ENCODE data around the gene PHF8. TPM values are rescaled to one million over a fixed set of nuclear protein-coding genes. Genes with fewer than 3 reads are reported as not detected.

PHF8 gene
- total and polyA plus RNA-seq, 9 of the 15 experiments (the other 6 are each of a cell fraction or from before 2014, with no cell fraction given) = 2.5 to 25.7 (median 12.1) TPM

GRCh38 chrX:54087661-54088060 lies 43.4 kb upstream of the PHF8 start (continued):
- TF ChIP-seq CBX2 (IDR thresholded peaks at IDR 0.05; ENCODE audit: insufficient read depth, low read length, poor library complexity, severe bottlenecking) = no peak
- TF ChIP-seq KLF13 (tag; IDR thresholded peaks at IDR 0.05; ENCODE audit: borderline replicate concordance, low read depth) = no peak

- POLR2A ChIA-PET = interaction anchor here (0.7 kb wide), 1 partner anchor 9 kb away, joined by 3 read pairs; no protein-coding TSS in a partner anchor
- 13% methylated on average over 4 of the region's 6 CpGs for WGBS (ENCODE audit: insufficient coverage, low coverage, missing lambda C conversion rate)
Observed at GRCh38 chrX:54085666-54086065, 41.4 kb upstream of the PHF8 start.

More at GRCh38 chrX:54085666-54086065, 41.4 kb upstream of the PHF8 start:
- ATAC-seq (no peak), FAIRE-seq (no peak), DNase-seq (ENCODE audit: extremely low read depth in 1 of 4, low spot score in 3 of 4) (no peak)
- Histone ChIP-seq H3K9me3 (replicated peaks; ENCODE audit: control insufficient read depth, insufficient read depth, low read depth, low read length) (no peaks in the 10 kb centered on the region), H2AFZ (ENCODE audit: low read depth, low read length) (no peak overlapping the region), H4K20me1 (replicated peaks; ENCODE audit: control insufficient read depth, insufficient read depth, low read length) (no peaks in the 10 kb centered on the region), H3K4me2 (ENCODE audit: insufficient read depth, low read length) (no peak overlapping the region), H3K9me1 (ENCODE audit: control insufficient read depth, insufficient read depth, low read length) (no peaks in the 10 kb centered on the region), H3K27ac (ENCODE audit: extremely low read depth, low read depth, low read length) (no peak overlapping the region), H3K79me2 (ENCODE audit: control insufficient read depth, insufficient read depth, low read length) (no peaks in the 10 kb centered on the region), H3K36me3 (ENCODE audit: control insufficient read depth, insufficient read depth, low read length) (no peaks in the 10 kb centered on the region), H3K4me1 (replicated peaks in 1 of 2; ENCODE audit: control insufficient read depth in 2 of 2, insufficient read depth in 2 of 2, low read length in 2 of 2) (no peaks in the 10 kb centered on the region), H3K9ac (ENCODE audit: insufficient read depth in 1 of 2, low read depth in 2 of 2, low read length in 2 of 2) (no peak overlapping the region), H3K4me3 (no peak overlapping the region), H3K27me3 (ENCODE audit: control insufficient read depth in 2 of 2, insufficient read depth in 2 of 2, low read length in 2 of 2) (no peaks in the 10 kb centered on the region; a peak in 1 of 5 replicates)
- intact Hi-C loops (cut with micrococcal nuclease) = no loop called here
- in situ Hi-C loops (cut with MboI) = no loop called here
- TF ChIP-seq ATF6 (CRISPR knock-in tag; IDR thresholded peaks at IDR 0.05) = no peak
- TF ChIP-seq CREB1 (IDR thresholded peaks at IDR 0.05) = no peak
- TF ChIP-seq CREB1 (CRISPR knock-in tag; IDR thresholded peaks at IDR 0.05) = no peak
- no peak for TF ChIP-seq POU5F1 (IDR thresholded peaks at IDR 0.05; ENCODE audit: borderline replicate concordance, low read depth, low read length, partially characterized antibody)
- no peak for TF ChIP-seq FOXP4 (CRISPR knock-in tag; IDR thresholded peaks at IDR 0.05; ENCODE audit: borderline replicate concordance)
- no peak for TF ChIP-seq ESRRB (CRISPR knock-in tag; IDR thresholded peaks at IDR 0.05; ENCODE audit: borderline replicate concordance)
- TF ChIP-seq BCL6 (CRISPR knock-in tag; IDR thresholded peaks at IDR 0.05) = no peak
- TF ChIP-seq ZFX (CRISPR knock-in tag; IDR thresholded peaks at IDR 0.05) = no peak
- no peak for TF ChIP-seq MAFF (IDR thresholded peaks at IDR 0.05; ENCODE audit: low read length)
- TF ChIP-seq HINFP (tag; conservative IDR thresholded peaks at IDR 0.05; ENCODE audit: low read depth) = no peak
- CTCF ChIA-PET (ENCODE audit: low intra/inter-chr PET ratio) = no interaction called here
- BruUV-seq (replicated peaks) = no TSS peak

All from K562 (cell line).